Cardiac muscle cell (in vitro differentiated cells and primary cell): ENCODE data around the gene ZNF41. TPM values are rescaled to one million over a fixed set of nuclear protein-coding genes. Genes with fewer than 3 reads are reported as not detected.
A peak's percentile ranks its signal among the peaks of the same experiment; 100 is the strongest.

ENCODE experiments used
- DNase-seq, 2 donors: peaks; one replicate each; pipeline versions ENCODE4 v3.0.0 to v3.0.0-alpha.2; 2010 to 2017; ENCODE audit warnings: low read depth in 1 of 2, low spot score in 1 of 2
- H3K27ac ChIP-seq: fragments of 200-600 bp; sonication (generic); 2 replicates; pipeline ENCODE4 v1.5.1; 2016
- H3K27me3 ChIP-seq: fragments of 200-600 bp; sonication (generic); 2 replicates; pipeline ENCODE4 v1.6.0; 2016; ENCODE audit warnings: control low read depth
- H3K36me3 ChIP-seq: fragments of 200-600 bp; sonication (generic); 2 replicates; pipeline ENCODE4 v1.5.1; 2016; ENCODE audit warnings: control low read depth
- H3K4me1 ChIP-seq: fragments of 200-600 bp; sonication (generic); 2 replicates; pipeline ENCODE4 v1.8.1; 2017; ENCODE audit warnings: low read depth, mild to moderate bottlenecking, mixed run types
- H3K4me3 ChIP-seq: fragments of 200-600 bp; sonication (generic); 2 replicates; pipeline ENCODE4 v1.5.1; 2016; ENCODE audit warnings: mild to moderate bottlenecking
- H3K9me3 ChIP-seq: fragments of 200-600 bp; sonication (generic); 2 replicates; pipeline ENCODE4 v1.5.1; 2017; ENCODE audit warnings: low read depth, mild to moderate bottlenecking, control low read depth
- CTCF ChIP-seq: IDR thresholded peaks from 2 replicates; pipeline ENCODE4 v1.5.1; 2012; ENCODE audit warnings: low read depth, mild to moderate bottlenecking, low read length
- polyA plus RNA-seq: library from polyadenylated mRNA; unstranded; fragments of >200 nt; fragmentation: Nextera tagmentation; extraction: Ambion mirVana; gene quantifications from 2 replicates; pipeline ENCODE4 v1.2.1, GENCODE V29; 2016
- total RNA-seq: library from RNA; depleted of rRNA; stranded (reverse); fragments of >200 nt; gene quantifications from 2 replicates; pipeline ENCODE4 v1.2.3, GENCODE V29; 2016

Gene ZNF41
- total and polyA plus RNA-seq, 2 experiments from 2014 or later, result 4.4 to 5.4 TPM

GRCh38 chrX:47503151-47503550 lies 20.1 kb upstream of the ZNF41 start:
- DNase-seq, result no peak
- no peak for TF ChIP-seq CTCF
- H3K4me3 ChIP-seq, result no peak overlapping the region
- H3K27ac ChIP-seq, result no peak overlapping the region
- no peaks in the 10 kb centered on the region for H3K36me3 ChIP-seq
- H3K9me3 ChIP-seq, result no peaks in the 10 kb centered on the region
- peaks cover 3% of the 10 kb centered on the region for H3K4me1 ChIP-seq
- H3K27me3 ChIP-seq, result no peaks in the 10 kb centered on the region

GRCh38 chrX:47502316-47503125 lies 19.5 kb upstream of the ZNF41 start:
- Histone ChIP-seq H3K4me1 (peaks cover 3% of the 10 kb centered on the region), H3K27me3 (no peaks in the 10 kb centered on the region), H3K27ac (no peak overlapping the region), H3K36me3 (no peaks in the 10 kb centered on the region), H3K4me3 (no peak overlapping the region), H3K9me3 (no peaks in the 10 kb centered on the region)
- DNase-seq, result peak in 1 of 2 donors; percentile 66
- no peak for TF ChIP-seq CTCF

- Histone ChIP-seq H3K4me1 (peaks cover 3% of the 10 kb centered on the region), H3K27me3 (no peaks in the 10 kb centered on the region), H3K27ac (no peak overlapping the region), H3K9me3 (no peaks in the 10 kb centered on the region), H3K36me3 (no peaks in the 10 kb centered on the region), H3K4me3 (no peak overlapping the region)
- peak; percentile 18 to 50 for DNase-seq
- TF ChIP-seq CTCF, result no peak
These were observed 18.4 kb upstream of the ZNF41 start for GRCh38 chrX:47501226-47502074.

GRCh38 chrX:47500554-47500953 lies 17.5 kb upstream of the ZNF41 start:
- Histone ChIP-seq H3K4me3 (no peak overlapping the region), H3K27me3 (no peaks in the 10 kb centered on the region), H3K36me3 (no peaks in the 10 kb centered on the region), H3K27ac (no peak overlapping the region), H3K4me1 (peaks cover 3% of the 10 kb centered on the region), H3K9me3 (no peaks in the 10 kb centered on the region)
- no peak for TF ChIP-seq CTCF
- no peak for DNase-seq

GRCh38 chrX:47499293-47499692 lies 16.3 kb upstream of the ZNF41 start:
- H3K4me3 ChIP-seq, result no peak overlapping the region
- H3K36me3 ChIP-seq, result no peaks in the 10 kb centered on the region
- peaks cover 3% of the 10 kb centered on the region for H3K4me1 ChIP-seq
- no peak for DNase-seq
- H3K9me3 ChIP-seq, result no peaks in the 10 kb centered on the region
- H3K27me3 ChIP-seq, result no peaks in the 10 kb centered on the region
- no peak for TF ChIP-seq CTCF
- peak overlapping the region; percentile 51 for H3K27ac ChIP-seq
